HEK293 (cell line): ENCODE data around the gene GRN.

Experiments used
- CTCF ChIA-PET: fragments of 350-600 bp; formaldehyde crosslinking; extraction: SDS; loops from one replicate; lab custom pipeline; 2021; ENCODE audit warnings: antibody characterized with exemption; lab: Yijun Ruan, JAX
- POLR2A ChIA-PET: fragments of 300-600 bp; formaldehyde crosslinking; extraction: SDS; loops from one replicate; lab custom pipeline; 2020; ENCODE audit warnings: antibody characterized with exemption, inconsistent platforms; lab: Yijun Ruan, JAX
- H3K27ac ChIP-seq: fragments of 200-500 bp; sonication (Bioruptor generic); 2 replicates; pipeline ENCODE4 v1.5.1; 2014; ENCODE audit warnings: low read depth, low read length, control low read depth, inconsistent platforms; ENCODE audit errors: extremely low read depth
- H3K36me3 ChIP-seq, 2 experiments: fragments of 200-500 bp in 1 of 2; sonication (Bioruptor generic) in 1 of 2; 1 replicate in 1 of 2; 2 replicates in 1 of 2; pipeline ENCODE4 v1.5.1; 2014 to 2017; ENCODE audit warnings: inconsistent platforms in 2 of 2, low read length in 2 of 2; ENCODE audit not compliant: control insufficient read depth in 2 of 2, insufficient read depth in 1 of 2
- H3K4me1 ChIP-seq: fragments of 200-500 bp; sonication (Bioruptor generic); 2 replicates; pipeline ENCODE4 v1.5.1; 2014; ENCODE audit warnings: mild to moderate bottlenecking, low read length, inconsistent platforms; ENCODE audit not compliant: control insufficient read depth, insufficient read depth
- H3K4me3 ChIP-seq: 2 replicates; pipeline ENCODE4 v1.5.1; 2011; ENCODE audit warnings: low read depth, mild to moderate bottlenecking, control low read depth, low read length, moderate library complexity
- H3K9me3 ChIP-seq: fragments of 200-500 bp; sonication (Bioruptor generic); 2 replicates; pipeline ENCODE4 v1.5.1; 2014; ENCODE audit warnings: low read depth, low read length, inconsistent platforms; ENCODE audit not compliant: control insufficient read depth, insufficient read depth
- HOXD13 ChIP-seq: sonication (generic); formaldehyde crosslinking; IDR thresholded peaks from 2 replicates; pipeline ENCODE4 v1.8.0; 2022; ENCODE audit warnings: missing genetic modification reagents, borderline replicate concordance
- KLF1 ChIP-seq: fragments of 450-650 bp; formaldehyde crosslinking; IDR thresholded peaks from 2 replicates; pipeline ENCODE4 v1.5.1; 2016; ENCODE audit warnings: missing biosample characterization, missing genetic modification characterization
- SP2 ChIP-seq: fragments of 450-650 bp; formaldehyde crosslinking; IDR thresholded peaks from 2 replicates; pipeline ENCODE4 v1.5.1; 2016; ENCODE audit warnings: missing biosample characterization, missing genetic modification characterization
- SP7 ChIP-seq: fragments of 450-650 bp; formaldehyde crosslinking; IDR thresholded peaks from 2 replicates; pipeline ENCODE4 v1.5.1; 2016; ENCODE audit warnings: missing biosample characterization, missing genetic modification characterization
- TRIM28 ChIP-seq: IDR thresholded peaks from 2 replicates; pipeline ENCODE4 v1.6.1; 2011; ENCODE audit warnings: low read length, control low read depth, borderline replicate concordance
- ZBTB17 ChIP-seq: fragments of 450-650 bp; formaldehyde crosslinking; IDR thresholded peaks from 2 replicates; pipeline ENCODE4 v1.5.1; 2016; ENCODE audit warnings: missing biosample characterization, missing genetic modification characterization
- ZEB2 ChIP-seq: fragments of 450-650 bp; formaldehyde crosslinking; IDR thresholded peaks from 2 replicates; pipeline ENCODE4 v1.5.1; 2016; ENCODE audit warnings: missing biosample characterization, missing genetic modification characterization
- ZFHX2 ChIP-seq: fragments of 450-650 bp; formaldehyde crosslinking; conservative IDR thresholded peaks from 2 replicates; pipeline ENCODE4 v1.5.1; 2016; ENCODE audit warnings: missing biosample characterization, missing genetic modification characterization
- ZIC2 ChIP-seq: fragments of 450-650 bp; formaldehyde crosslinking; IDR thresholded peaks from 2 replicates; pipeline ENCODE4 v1.5.1; 2016; ENCODE audit warnings: missing biosample characterization, missing genetic modification characterization
- ZNF114 ChIP-seq: fragments of 450-650 bp; formaldehyde crosslinking; IDR thresholded peaks from 2 replicates; pipeline ENCODE4 v1.5.0; 2017; ENCODE audit warnings: missing biosample characterization, missing genetic modification characterization
- ZNF324 ChIP-seq: fragments of 450-650 bp; formaldehyde crosslinking; IDR thresholded peaks from 2 replicates; pipeline ENCODE4 v1.5.1; 2016; ENCODE audit warnings: missing biosample characterization, missing genetic modification characterization
- ZNF335 ChIP-seq: fragments of 450-650 bp; formaldehyde crosslinking; conservative IDR thresholded peaks from 2 replicates; pipeline ENCODE4 v1.5.1; 2016; ENCODE audit warnings: missing biosample characterization, missing genetic modification characterization
- ZNF394 ChIP-seq: fragments of 450-650 bp; formaldehyde crosslinking; IDR thresholded peaks from 2 replicates; pipeline ENCODE4 v1.5.1; 2016; ENCODE audit warnings: missing biosample characterization, missing genetic modification characterization, mild to moderate bottlenecking, moderate library complexity, borderline replicate concordance
- ZNF548 ChIP-seq: fragments of 450-650 bp; formaldehyde crosslinking; IDR thresholded peaks from 2 replicates; pipeline ENCODE4 v1.5.1; 2016; ENCODE audit warnings: missing biosample characterization, missing genetic modification characterization
- ZNF561 ChIP-seq: fragments of 450-650 bp; IDR thresholded peaks from 2 replicates; pipeline ENCODE4 v1.5.1; 2018; ENCODE audit warnings: missing biosample characterization, missing genetic modification characterization, borderline replicate concordance
- ZNF600 ChIP-seq: fragments of 450-650 bp; formaldehyde crosslinking; IDR thresholded peaks from 2 replicates; pipeline ENCODE4 v1.5.1; 2016; ENCODE audit warnings: missing biosample characterization, missing genetic modification characterization
- ZNF626 ChIP-seq: fragments of 450-650 bp; sonication (Bioruptor Pico); formaldehyde crosslinking; IDR thresholded peaks from 2 replicates; pipeline ENCODE4 v1.5.1; 2018; ENCODE audit warnings: missing biosample characterization, missing genetic modification characterization, inconsistent platforms
- ZNF670 ChIP-seq: fragments of 450-650 bp; formaldehyde crosslinking; IDR thresholded peaks from 2 replicates; pipeline ENCODE4 v1.5.1; 2016; ENCODE audit warnings: missing biosample characterization, missing genetic modification characterization, low read depth
- ZNF677 ChIP-seq: fragments of 450-650 bp; IDR thresholded peaks from 2 replicates; pipeline ENCODE4 v1.5.0; 2018; ENCODE audit warnings: missing biosample characterization, mild to moderate bottlenecking, missing genetic modification characterization, moderate library complexity
- ZNF76 ChIP-seq: fragments of 450-650 bp; formaldehyde crosslinking; IDR thresholded peaks from 2 replicates; pipeline ENCODE4; 2016; ENCODE audit warnings: low read depth, missing biosample characterization, missing genetic modification characterization, borderline replicate concordance
- ZNF777 ChIP-seq: fragments of 450-650 bp; formaldehyde crosslinking; IDR thresholded peaks from 2 replicates; pipeline ENCODE4 v1.5.1; 2017; ENCODE audit warnings: missing biosample characterization, missing genetic modification characterization, borderline replicate concordance
- TF ChIP-seq, protein P1 (sequence below): fragments of 450-650 bp; formaldehyde crosslinking; optimal IDR thresholded peaks from 2 replicates; pipeline ENCODE3; 2016; ENCODE audit warnings: missing biosample characterization, mild to moderate bottlenecking, missing genetic modification characterization
- TF ChIP-seq, protein P2 (sequence below): fragments of 450-650 bp; formaldehyde crosslinking; IDR thresholded peaks from 2 replicates; pipeline ENCODE4 v1.5.1; 2016; ENCODE audit warnings: missing biosample characterization, missing genetic modification characterization
- TF ChIP-seq, protein P3 (sequence below): fragments of 450-650 bp; formaldehyde crosslinking; IDR thresholded peaks from 2 replicates; pipeline ENCODE4 v1.5.1; 2017; ENCODE audit warnings: missing biosample characterization, missing genetic modification characterization
- TF ChIP-seq, protein P4 (sequence below): fragments of 450-650 bp; formaldehyde crosslinking; IDR thresholded peaks from 2 replicates; pipeline ENCODE4; 2016; ENCODE audit warnings: missing biosample characterization, missing genetic modification characterization
- TF ChIP-seq, protein P5 (sequence below): fragments of 450-650 bp; formaldehyde crosslinking; IDR thresholded peaks from 2 replicates; pipeline ENCODE4 v1.5.1; 2016; ENCODE audit warnings: missing biosample characterization, missing genetic modification characterization
- TF ChIP-seq, protein P6 (sequence below): fragments of 450-650 bp; formaldehyde crosslinking; IDR thresholded peaks from 2 replicates; pipeline ENCODE4 v1.5.1; 2016; ENCODE audit warnings: missing biosample characterization, missing genetic modification characterization

The GRN gene

DNA sequence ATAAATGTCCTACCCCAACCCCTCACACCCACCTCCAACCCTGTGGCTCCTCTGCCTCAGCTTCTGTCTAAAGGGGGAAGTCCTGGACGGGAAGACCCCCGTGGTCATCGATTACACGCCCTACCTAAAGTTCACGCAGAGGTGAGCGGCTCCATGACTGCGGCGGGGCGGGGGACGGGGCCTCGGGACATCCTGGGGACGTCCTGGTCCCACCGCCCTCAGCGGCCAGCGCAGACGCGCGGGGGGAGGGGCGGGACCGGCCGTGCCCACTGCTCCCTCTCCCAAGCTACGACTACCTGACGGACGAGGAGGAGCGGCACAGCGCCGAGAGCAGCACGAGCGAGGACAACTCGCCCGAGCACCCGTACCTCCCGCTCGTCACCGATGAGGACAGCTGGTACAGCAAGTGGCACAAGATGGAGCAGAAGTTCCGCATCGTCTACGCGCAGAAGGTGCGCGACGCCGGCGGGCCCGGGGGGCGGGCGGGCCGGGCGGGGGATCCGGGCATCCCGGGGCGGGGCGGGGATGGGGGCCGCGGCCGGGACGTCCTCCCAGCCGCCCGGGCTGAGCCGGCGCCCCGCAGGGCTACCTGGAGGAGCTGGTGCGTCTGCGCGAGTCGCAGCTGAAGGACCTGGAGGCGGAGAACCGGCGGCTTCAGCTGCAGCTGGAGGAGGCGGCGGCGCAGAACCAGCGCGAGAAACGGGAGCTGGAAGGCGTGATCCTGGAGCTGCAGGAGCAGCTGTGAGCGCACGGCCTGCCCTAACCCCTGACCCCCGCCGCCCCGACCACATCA is 30.0 kb upstream of the GRN start (continued):
- TF ChIP-seq, protein P1, sequence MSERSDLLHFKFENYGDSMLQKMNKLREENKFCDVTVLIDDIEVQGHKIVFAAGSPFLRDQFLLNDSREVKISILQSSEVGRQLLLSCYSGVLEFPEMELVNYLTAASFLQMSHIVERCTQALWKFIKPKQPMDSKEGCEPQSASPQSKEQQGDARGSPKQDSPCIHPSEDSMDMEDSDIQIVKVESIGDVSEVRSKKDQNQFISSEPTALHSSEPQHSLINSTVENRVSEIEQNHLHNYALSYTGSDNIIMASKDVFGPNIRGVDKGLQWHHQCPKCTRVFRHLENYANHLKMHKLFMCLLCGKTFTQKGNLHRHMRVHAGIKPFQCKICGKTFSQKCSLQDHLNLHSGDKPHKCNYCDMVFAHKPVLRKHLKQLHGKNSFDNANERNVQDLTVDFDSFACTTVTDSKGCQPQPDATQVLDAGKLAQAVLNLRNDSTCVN (tag by site-specific recombination), result peak; percentile 89
- TF ChIP-seq ZNF600 (tag by site-specific recombination) (peak; percentile 73), ZNF777 (tag by site-specific recombination) (peak; percentile 66; the same call in 1 of the 2 replicates), SP2 (tag by site-specific recombination) (peak; percentile 50), ZNF548 (tag by site-specific recombination) (no peak), SP7 (tag by site-specific recombination) (no peak), ZEB2 (tag by site-specific recombination) (peak; percentile 47; the same call in 1 of the 2 replicates), ZNF626 (tag by site-specific recombination) (no peak), HOXD13 (CRISPR knock-in tag) (no peak), KLF1 (tag by site-specific recombination) (peak; percentile 39), ZNF114 (no peak), ZIC2 (tag by site-specific recombination) (peak; percentile 54; the same call in 1 of the 2 replicates), TRIM28 (no peak), ZBTB17 (peak; percentile 88), ZNF335 (tag by site-specific recombination) (peak; percentile 86), ZNF76 (tag by site-specific recombination) (peak; percentile 56; the same call in 1 of the 2 replicates), ZNF394 (tag by site-specific recombination) (peak; percentile 59)
- TF ChIP-seq, protein P2, sequence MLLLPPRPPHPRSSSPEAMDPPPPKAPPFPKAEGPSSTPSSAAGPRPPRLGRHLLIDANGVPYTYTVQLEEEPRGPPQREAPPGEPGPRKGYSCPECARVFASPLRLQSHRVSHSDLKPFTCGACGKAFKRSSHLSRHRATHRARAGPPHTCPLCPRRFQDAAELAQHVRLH (tag by site-specific recombination), result no peak
- TF ChIP-seq, protein P3, sequence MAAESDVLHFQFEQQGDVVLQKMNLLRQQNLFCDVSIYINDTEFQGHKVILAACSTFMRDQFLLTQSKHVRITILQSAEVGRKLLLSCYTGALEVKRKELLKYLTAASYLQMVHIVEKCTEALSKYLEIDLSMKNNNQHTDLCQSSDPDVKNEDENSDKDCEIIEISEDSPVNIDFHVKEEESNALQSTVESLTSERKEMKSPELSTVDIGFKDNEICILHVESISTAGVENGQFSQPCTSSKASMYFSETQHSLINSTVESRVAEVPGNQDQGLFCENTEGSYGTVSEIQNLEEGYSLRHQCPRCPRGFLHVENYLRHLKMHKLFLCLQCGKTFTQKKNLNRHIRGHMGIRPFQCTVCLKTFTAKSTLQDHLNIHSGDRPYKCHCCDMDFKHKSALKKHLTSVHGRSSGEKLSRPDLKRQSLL (tag by site-specific recombination), result peak; percentile 68; the same call in 1 of the 2 replicates

DNA sequence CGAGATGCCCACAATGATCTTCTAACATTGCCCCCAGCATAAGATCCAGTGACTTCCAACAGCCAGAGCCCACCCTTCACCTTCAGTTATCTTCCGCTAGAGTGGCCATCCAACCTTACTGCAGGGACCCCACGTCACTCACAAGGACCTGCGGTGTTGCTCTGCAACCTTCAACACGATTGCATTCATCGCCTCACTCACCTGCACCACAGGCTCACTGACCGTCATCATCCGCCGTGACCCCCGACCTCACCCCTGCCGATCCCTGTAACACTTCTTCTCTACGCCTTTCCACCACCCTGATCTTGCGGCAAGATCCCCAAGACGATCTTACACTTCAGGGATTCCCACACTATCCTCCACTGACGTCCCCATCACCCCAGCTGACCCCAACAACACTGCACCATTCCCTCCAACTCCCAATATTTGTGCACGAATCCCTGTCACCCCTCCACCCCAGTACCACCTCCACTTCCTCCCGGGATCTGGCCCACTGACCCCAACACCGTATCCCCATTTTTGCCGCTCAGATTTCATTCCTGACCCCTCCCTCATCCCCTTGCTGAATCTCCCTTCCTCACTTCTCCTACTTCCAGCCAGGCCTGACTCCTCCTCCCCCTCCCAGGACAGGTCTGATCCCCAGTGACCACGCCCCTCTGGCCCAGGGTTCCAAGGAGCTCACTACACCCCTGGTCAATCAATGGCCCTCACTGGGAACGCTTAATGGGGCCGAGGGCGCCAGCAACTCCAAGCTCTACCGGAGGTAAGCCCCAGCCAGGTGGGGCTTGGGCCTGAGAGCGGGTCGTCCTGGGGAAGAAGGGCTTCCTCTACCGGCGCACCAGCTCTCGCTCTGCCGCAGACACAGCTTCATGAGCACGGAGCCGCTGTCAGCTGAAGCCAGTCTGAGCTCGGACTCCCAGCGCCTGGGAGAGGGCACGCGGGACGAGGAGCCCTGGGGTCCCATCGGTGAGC is 29.1 kb upstream of the GRN start:
- Histone ChIP-seq H3K36me3 (peaks cover 0 to 25% of the 10 kb centered on the region in 2 experiments; a peak in 1 of 3 replicates), H3K9me3 (no peaks in the 10 kb centered on the region), H3K27ac (no peak overlapping the region), H3K4me3 (peak overlapping the region; percentile 12), H3K4me1 (peaks cover 4% of the 10 kb centered on the region; the same call in 1 of the 2 replicates)
- POLR2A ChIA-PET, result interaction anchor here (0.5 to 6.5 kb wide), 12 partner anchors 8 to 124 kb away, joined by 3 to 38 read pairs (median 8); partner anchors contain the start of genes ATXN7L3, RUNDC3A, SLC25A39 and UBTF
- CTCF ChIA-PET, result interaction anchor here (0.5 to 2.1 kb wide), 8 partner anchors 15 to 252 kb away, joined by 3 to 10 read pairs (median 4); no protein-coding TSS in a partner anchor
- TF ChIP-seq ZNF548 (tag by site-specific recombination) (0 out of 2 replicates have a peak, but pooled peaks have one; percentile 5), ZFHX2 (tag by site-specific recombination) (no peak; the same call in 1 of the 2 replicates), ZNF561 (tag by site-specific recombination) (no peak), ZNF677 (tag by site-specific recombination) (no peak), ZNF777 (tag by site-specific recombination) (0 out of 2 replicates have a peak, but pooled peaks have one; percentile 10), ZNF324 (tag by site-specific recombination) (0 out of 2 replicates have a peak, but pooled peaks have one; percentile 7), ZNF670 (no peak)
- TF ChIP-seq, protein P4, sequence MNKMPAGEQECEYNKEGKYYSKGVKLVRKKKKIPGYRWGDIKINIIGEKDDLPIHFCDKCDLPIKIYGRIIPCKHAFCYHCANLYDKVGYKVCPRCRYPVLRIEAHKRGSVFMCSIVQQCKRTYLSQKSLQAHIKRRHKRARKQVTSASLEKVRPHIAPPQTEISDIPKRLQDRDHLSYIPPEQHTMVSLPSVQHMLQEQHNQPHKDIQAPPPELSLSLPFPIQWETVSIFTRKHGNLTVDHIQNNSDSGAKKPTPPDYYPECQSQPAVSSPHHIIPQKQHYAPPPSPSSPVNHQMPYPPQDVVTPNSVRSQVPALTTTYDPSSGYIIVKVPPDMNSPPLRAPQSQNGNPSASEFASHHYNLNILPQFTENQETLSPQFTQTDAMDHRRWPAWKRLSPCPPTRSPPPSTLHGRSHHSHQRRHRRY (tag by site-specific recombination), result peak; percentile 6; the same call in 1 of the 2 replicates
- TF ChIP-seq, protein P5, sequence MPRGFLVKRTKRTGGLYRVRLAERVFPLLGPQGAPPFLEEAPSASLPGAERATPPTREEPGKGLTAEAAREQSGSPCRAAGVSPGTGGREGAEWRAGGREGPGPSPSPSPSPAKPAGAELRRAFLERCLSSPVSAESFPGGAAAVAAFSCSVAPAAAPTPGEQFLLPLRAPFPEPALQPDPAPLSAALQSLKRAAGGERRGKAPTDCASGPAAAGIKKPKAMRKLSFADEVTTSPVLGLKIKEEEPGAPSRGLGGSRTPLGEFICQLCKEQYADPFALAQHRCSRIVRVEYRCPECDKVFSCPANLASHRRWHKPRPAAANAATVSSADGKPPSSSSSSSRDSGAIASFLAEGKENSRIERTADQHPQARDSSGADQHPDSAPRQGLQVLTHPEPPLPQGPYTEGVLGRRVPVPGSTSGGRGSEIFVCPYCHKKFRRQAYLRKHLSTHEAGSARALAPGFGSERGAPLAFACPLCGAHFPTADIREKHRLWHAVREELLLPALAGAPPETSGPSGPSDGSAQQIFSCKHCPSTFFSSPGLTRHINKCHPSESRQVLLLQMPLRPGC (tag by site-specific recombination), result 0 out of 2 replicates have a peak, but pooled peaks have one; percentile 17
- TF ChIP-seq, protein P6, sequence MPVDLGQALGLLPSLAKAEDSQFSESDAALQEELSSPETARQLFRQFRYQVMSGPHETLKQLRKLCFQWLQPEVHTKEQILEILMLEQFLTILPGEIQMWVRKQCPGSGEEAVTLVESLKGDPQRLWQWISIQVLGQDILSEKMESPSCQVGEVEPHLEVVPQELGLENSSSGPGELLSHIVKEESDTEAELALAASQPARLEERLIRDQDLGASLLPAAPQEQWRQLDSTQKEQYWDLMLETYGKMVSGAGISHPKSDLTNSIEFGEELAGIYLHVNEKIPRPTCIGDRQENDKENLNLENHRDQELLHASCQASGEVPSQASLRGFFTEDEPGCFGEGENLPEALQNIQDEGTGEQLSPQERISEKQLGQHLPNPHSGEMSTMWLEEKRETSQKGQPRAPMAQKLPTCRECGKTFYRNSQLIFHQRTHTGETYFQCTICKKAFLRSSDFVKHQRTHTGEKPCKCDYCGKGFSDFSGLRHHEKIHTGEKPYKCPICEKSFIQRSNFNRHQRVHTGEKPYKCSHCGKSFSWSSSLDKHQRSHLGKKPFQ (tag by site-specific recombination), result no peak
